Measurements from ENCODE around the gene SIDT2. TPM values are rescaled to one million over a fixed set of nuclear protein-coding genes. Genes with fewer than 3 reads are reported as not detected.

Gene SIDT2
- polyA plus RNA-seq, 1 donor from 2014 or later = 11.1 TPM

DNA sequence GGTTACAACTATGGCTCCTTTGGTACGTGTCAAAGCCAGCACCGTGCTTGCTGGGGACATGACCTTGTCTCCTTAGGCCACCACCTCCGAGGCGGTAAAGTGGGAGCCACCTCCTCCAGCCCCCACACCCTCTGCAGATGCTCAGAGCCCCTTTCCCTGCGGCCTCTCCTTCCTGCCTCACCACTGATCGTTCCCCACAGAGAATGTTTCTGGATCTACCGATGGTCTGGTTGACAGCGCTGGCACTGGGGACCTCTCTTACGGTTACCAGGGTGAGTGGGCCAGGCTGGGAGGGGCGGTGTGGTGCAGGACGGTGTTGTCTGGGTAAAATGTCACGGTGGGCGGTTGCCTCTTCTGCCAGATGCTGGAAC lies 8.9 kb downstream of the SIDT2 start:
- Histone ChIP-seq H3K27ac (ENCODE audit: low read length) (no peak overlapping the region), H3K9ac (ENCODE audit: low read length) (no peak overlapping the region)

DNA sequence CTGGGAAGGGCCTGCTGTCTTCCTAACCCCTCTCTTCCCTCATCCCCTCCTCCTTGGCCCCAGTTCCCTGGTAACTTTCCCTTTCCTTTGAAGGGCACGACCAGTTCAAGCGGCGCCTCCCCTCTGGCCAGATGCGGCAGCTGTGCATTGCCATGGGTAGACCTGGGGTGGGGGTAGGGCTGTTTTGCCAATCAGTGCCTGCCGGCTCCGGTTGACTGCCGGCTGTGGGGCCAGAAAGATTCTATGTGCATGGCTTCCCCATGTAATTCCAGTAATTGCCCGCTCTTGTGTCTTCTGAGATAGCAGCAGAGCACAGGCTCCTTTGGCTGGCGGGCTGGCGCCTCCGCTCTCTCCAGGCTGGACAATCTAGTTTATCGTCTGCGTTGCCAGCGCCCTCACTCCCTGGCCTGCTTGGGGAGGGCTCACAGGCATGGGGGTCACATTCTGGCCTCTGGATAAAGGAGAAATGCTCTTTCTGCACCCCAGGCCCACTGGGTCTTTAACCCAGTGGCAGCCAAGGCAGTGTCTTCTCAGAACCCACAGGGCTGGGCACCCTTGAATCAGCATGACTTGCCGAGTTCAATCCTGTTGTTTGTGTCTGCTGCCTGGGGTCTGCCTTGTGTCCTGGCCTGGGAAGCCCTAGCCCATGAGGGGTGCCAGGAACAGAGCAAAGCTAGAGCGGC lies 9.4 kb downstream of the SIDT2 start:
- Histone ChIP-seq H2AFZ (ENCODE audit: low read depth, low read length) (no peak overlapping the region), H3K9ac (ENCODE audit: low read length) (no peak overlapping the region), H3K4me3 (ENCODE audit: low read length) (no peak overlapping the region), H4K20me1 (ENCODE audit: insufficient read depth) (no peaks in the 10 kb centered on the region), H3K9me3 (ENCODE audit: low read length) (no peaks in the 10 kb centered on the region), H3K27ac (ENCODE audit: low read length) (no peak overlapping the region), H3K79me2 (replicated peaks; ENCODE audit: insufficient read depth, low read length) (no peaks in the 10 kb centered on the region), H3K27me3 (ENCODE audit: insufficient read depth, low read depth, low read length) (no peaks in the 10 kb centered on the region), H3K36me3 (ENCODE audit: insufficient read depth, low read length) (no peaks in the 10 kb centered on the region), H3F3A (ENCODE audit: insufficient read depth, low read length, poor library complexity, severe bottlenecking) (no peaks in the 10 kb centered on the region), H3K9me2 (ENCODE audit: insufficient read depth, low read length) (no peaks in the 10 kb centered on the region), H3K4me2 (ENCODE audit: low read length) (no peak overlapping the region)
- TF ChIP-seq SMC3 (conservative IDR thresholded peaks at IDR 0.05; ENCODE audit: poor library complexity) (no peak), POLR2AphosphoS5 (IDR thresholded peaks at IDR 0.05) (no peak), EZH2 (IDR thresholded peaks at IDR 0.05; ENCODE audit: borderline replicate concordance, insufficient read depth, low read length, poor library complexity, severe bottlenecking) (no peak), MXI1 (conservative IDR thresholded peaks at IDR 0.05; ENCODE audit: poor library complexity, severe bottlenecking) (no peak), CTCF (IDR thresholded peaks at IDR 0.05; ENCODE audit: poor library complexity, severe bottlenecking) (no peak), RAD21 (conservative IDR thresholded peaks at IDR 0.05) (no peak), EP300 (conservative IDR thresholded peaks at IDR 0.05; ENCODE audit: poor library complexity, severe bottlenecking) (no peak)
- TF ChIP-seq, protein P1, sequence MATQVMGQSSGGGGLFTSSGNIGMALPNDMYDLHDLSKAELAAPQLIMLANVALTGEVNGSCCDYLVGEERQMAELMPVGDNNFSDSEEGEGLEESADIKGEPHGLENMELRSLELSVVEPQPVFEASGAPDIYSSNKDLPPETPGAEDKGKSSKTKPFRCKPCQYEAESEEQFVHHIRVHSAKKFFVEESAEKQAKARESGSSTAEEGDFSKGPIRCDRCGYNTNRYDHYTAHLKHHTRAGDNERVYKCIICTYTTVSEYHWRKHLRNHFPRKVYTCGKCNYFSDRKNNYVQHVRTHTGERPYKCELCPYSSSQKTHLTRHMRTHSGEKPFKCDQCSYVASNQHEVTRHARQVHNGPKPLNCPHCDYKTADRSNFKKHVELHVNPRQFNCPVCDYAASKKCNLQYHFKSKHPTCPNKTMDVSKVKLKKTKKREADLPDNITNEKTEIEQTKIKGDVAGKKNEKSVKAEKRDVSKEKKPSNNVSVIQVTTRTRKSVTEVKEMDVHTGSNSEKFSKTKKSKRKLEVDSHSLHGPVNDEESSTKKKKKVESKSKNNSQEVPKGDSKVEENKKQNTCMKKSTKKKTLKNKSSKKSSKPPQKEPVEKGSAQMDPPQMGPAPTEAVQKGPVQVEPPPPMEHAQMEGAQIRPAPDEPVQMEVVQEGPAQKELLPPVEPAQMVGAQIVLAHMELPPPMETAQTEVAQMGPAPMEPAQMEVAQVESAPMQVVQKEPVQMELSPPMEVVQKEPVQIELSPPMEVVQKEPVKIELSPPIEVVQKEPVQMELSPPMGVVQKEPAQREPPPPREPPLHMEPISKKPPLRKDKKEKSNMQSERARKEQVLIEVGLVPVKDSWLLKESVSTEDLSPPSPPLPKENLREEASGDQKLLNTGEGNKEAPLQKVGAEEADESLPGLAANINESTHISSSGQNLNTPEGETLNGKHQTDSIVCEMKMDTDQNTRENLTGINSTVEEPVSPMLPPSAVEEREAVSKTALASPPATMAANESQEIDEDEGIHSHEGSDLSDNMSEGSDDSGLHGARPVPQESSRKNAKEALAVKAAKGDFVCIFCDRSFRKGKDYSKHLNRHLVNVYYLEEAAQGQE (IDR thresholded peaks at IDR 0.05; ENCODE audit: borderline replicate concordance) = no peak

More for the DNA sequence above, 8.9 kb downstream of the SIDT2 start:
- no peak for TF ChIP-seq TAF1 (IDR thresholded peaks at IDR 0.05; ENCODE audit: low read depth)
- TF ChIP-seq EZH2 (IDR thresholded peaks at IDR 0.05; ENCODE audit: borderline replicate concordance, insufficient read depth, low read length, poor library complexity, severe bottlenecking) = no peak
- no peak for TF ChIP-seq MXI1 (conservative IDR thresholded peaks at IDR 0.05; ENCODE audit: poor library complexity, severe bottlenecking)
- no peak for TF ChIP-seq POLR2AphosphoS5 (IDR thresholded peaks at IDR 0.05)
- no peak for TF ChIP-seq EP300 (conservative IDR thresholded peaks at IDR 0.05; ENCODE audit: poor library complexity, severe bottlenecking)
- TF ChIP-seq SMC3 (conservative IDR thresholded peaks at IDR 0.05; ENCODE audit: poor library complexity) = no peak
- TF ChIP-seq RAD21 (conservative IDR thresholded peaks at IDR 0.05) = no peak
- no peak for TF ChIP-seq CTCF (IDR thresholded peaks at IDR 0.05; ENCODE audit: poor library complexity, severe bottlenecking)
- TF ChIP-seq, protein P1 (IDR thresholded peaks at IDR 0.05; ENCODE audit: borderline replicate concordance) = no peak
- Histone ChIP-seq H4K20me1 (ENCODE audit: insufficient read depth) (no peaks in the 10 kb centered on the region), H3K79me2 (replicated peaks; ENCODE audit: insufficient read depth, low read length) (no peaks in the 10 kb centered on the region), H3K4me3 (ENCODE audit: low read length) (no peak overlapping the region), H3K4me2 (ENCODE audit: low read length) (no peak overlapping the region), H3K9me3 (ENCODE audit: low read length) (no peaks in the 10 kb centered on the region), H3K27me3 (ENCODE audit: insufficient read depth, low read depth, low read length) (no peaks in the 10 kb centered on the region), H3K36me3 (ENCODE audit: insufficient read depth, low read length) (no peaks in the 10 kb centered on the region), H3K9me2 (ENCODE audit: insufficient read depth, low read length) (no peaks in the 10 kb centered on the region), H2AFZ (ENCODE audit: low read depth, low read length) (no peak overlapping the region), H3F3A (ENCODE audit: insufficient read depth, low read length, poor library complexity, severe bottlenecking) (no peaks in the 10 kb centered on the region)

All from neural cell (in vitro differentiated cells).